ENCODE data around the gene PTEN.
"Not testable (repeated sequence)": the region's sequence is repeated elsewhere in the genome, so short reads cannot be mapped to it uniquely, and the experiment has no call there.

Gene PTEN

DNA sequence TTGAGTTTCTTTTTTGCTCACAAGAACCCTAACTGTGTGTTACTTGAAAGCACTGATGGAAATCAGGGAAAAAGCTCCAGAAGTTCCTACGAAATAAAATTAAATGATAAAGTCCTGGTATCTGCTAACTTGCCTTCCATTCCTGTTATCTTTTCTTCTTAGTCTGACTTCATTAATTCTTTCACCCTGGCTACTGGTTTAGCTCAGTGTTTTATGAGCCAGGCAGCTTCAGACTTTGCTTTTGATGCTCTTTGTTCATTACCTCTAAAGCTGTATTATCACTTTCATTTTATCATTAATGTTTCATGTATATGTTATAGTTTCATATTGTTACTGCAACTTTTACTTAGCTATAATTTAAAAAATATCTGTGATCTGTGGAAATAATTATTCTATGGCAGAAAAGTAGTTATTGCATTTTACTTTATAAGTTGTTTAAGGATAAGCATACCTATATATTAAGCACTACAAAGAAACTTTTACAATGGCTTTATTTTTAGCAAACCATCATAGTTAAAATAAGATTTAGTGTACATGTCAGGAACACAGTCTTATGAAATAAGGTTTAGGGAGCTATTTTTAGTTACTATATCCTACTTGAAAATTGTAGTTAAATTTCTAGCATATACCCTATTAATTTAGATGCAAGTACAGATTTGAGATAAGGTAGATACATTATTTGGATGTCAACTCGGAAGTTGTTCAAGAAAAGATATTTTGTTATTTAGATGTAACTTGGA, 19.3 kb downstream of the PTEN start:
- no peak for TF ChIP-seq POU2F2 (IDR thresholded peaks at IDR 0.05; ENCODE audit: low read depth, low read length)
- FAIRE-seq = no peak
- DNase-seq (ENCODE audit: insufficient read length, low spot score) = no peak

DNA sequence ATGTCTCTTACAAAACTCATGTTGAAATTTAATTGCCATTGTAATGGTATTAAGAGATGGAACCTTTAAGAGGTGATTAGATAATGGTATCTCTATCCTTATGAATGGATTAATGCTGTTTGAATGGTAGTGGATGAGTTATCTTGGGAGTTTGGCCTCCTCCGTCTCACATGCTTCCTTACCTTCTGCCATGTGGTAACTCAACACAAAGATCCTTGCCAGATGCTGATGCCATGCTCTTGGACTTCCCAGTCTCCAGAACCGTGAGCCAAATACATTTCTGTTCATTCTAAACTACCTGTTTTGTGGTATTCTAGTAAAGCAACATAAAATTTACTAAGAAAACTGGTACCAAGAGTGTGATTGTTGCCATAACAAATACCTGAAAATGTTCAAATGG, 23.2 kb downstream of the PTEN start:
- peak; percentile 54 for FAIRE-seq
- DNase-seq (ENCODE audit: insufficient read length, low spot score) = no peak
- TF ChIP-seq PAX5 (IDR thresholded peaks at IDR 0.05; ENCODE audit: insufficient read depth, low read length, severe bottlenecking) = no peak
- TF ChIP-seq SPI1 (IDR thresholded peaks at IDR 0.05; ENCODE audit: low read depth, low read length) = no peak

DNA sequence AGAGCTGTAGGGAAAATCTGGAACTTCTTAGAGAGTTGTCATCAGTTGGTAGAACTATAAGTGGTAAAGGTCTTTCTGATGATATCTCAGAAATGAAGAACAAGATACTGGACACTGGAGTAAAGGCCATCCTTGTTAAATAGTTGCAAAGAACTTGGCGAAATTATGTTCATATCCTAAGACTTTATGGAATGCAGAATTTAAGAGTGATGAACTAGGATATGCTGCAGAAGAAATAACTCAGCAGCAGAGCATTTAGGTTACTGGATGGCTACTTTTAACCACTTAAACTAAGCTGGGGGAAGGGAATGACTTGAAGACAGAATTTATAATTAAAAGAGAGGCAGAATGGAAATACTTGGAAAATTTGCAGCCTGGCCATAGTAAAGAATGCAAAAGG, 23.7 kb downstream of the PTEN start:
- TF ChIP-seq TAF1 (IDR thresholded peaks at IDR 0.05; ENCODE audit: low read depth, low read length) (no peak), POLR2A (IDR thresholded peaks at IDR 0.05; ENCODE audit: low read depth, low read length) (no peak), POU2F2 (IDR thresholded peaks at IDR 0.05; ENCODE audit: low read depth, low read length) (no peak), SPI1 (IDR thresholded peaks at IDR 0.05; ENCODE audit: low read depth, low read length) (no peak), POLR2AphosphoS5 (IDR thresholded peaks at IDR 0.05; ENCODE audit: low read depth, low read length) (no peak), PAX5 (IDR thresholded peaks at IDR 0.05; ENCODE audit: insufficient read depth, low read length, severe bottlenecking) (no peak)
- DNase-seq (ENCODE audit: insufficient read length, low spot score) = no peak
- no peak for FAIRE-seq

DNA sequence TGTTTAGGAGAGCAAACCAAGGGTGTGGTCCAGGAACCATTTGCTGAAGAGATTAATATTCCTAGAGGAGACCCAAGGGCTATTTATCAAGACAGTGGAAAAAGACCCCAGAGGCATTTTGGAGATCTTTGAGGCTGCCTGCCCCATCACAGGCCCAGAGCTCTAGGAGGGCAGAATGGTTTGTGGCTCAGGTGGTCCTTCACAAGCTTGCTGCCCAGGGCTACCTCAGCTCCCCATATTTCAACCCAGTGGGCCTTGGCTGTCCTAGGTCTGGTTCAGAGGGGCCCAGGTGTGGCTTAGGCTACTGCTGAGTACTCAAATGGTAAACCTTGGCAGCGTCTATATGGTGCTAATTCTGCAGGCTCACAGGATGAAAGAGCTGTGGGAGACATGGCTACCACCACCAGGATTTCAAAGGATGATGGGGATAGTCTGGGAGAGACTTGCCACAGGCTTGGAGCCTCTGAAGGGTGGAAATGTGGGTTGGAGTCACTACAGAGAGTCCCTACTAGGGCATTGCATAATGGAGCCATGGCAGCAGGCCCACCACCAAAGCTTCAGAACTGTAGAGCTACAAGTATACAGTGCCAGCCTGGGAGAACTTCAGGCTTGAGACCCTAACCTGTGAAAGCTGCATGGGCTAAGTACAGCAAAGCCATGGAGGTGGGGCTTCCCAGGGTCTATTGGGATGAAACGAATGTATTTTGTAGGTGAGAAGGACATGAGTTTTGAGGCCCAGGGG, 24.3 kb downstream of the PTEN start:
- DNase-seq (ENCODE audit: insufficient read length, low spot score) (no peak), FAIRE-seq (peak; percentile 20)

DNA sequence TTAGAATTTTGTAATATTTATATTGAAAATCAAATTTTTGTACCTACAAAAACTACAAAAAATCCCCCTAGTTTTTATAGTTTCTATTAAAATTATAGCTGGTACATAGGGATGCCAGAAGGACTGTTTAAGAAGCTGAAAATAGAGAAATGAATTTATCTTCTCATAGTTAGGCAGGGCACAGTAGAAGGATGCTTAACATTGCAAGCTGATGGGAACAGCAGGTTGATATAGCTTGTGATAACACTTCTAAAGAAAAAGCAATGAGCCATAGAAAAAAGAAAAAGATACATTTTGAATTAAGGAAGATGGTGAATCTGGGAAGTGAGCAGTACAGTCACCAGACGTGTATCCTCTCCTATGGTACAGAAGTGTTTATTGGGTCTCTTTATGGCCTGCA, 32.0 kb downstream of the PTEN start:
- DNase-seq (ENCODE audit: insufficient read length, low spot score) (no peak), FAIRE-seq (no peak)
- TF ChIP-seq TAF1 (IDR thresholded peaks at IDR 0.05; ENCODE audit: low read depth, low read length) (no peak), PAX5 (IDR thresholded peaks at IDR 0.05; ENCODE audit: insufficient read depth, low read length, severe bottlenecking) (no peak), SPI1 (IDR thresholded peaks at IDR 0.05; ENCODE audit: low read depth, low read length) (no peak), POLR2A (IDR thresholded peaks at IDR 0.05; ENCODE audit: low read depth, low read length) (no peak), POU2F2 (IDR thresholded peaks at IDR 0.05; ENCODE audit: low read depth, low read length) (no peak), POLR2AphosphoS5 (IDR thresholded peaks at IDR 0.05; ENCODE audit: low read depth, low read length) (no peak)

More for the DNA sequence above, 24.3 kb downstream of the PTEN start:
- TF ChIP-seq POLR2AphosphoS5 (IDR thresholded peaks at IDR 0.05; ENCODE audit: low read depth, low read length) = peak; percentile 15; the same call in 1 of the 2 replicates
- TF ChIP-seq POU2F2 (IDR thresholded peaks at IDR 0.05; ENCODE audit: low read depth, low read length) = no peak

DNA sequence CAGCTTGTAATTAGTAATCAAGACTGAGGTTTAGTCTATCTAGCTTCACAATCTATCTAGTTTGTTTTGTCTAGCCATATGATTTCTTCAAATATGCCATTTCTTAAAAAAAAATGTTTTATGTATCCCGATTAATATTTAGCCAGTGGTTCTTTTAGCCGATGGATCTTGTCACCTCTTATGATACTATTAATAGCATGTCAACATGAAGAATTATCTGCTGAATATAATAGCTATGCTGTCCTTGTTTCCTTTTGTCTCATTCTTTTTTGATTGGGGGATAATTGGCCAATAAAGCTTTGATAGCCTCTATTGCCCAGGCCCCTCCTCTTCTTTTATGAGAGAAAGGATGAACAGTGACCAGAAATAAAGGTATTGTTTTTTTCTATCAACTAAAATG, 32.8 kb downstream of the PTEN start:
- DNase-seq (ENCODE audit: insufficient read length, low spot score) (no peak), FAIRE-seq (no peak)
- TF ChIP-seq POU2F2 (IDR thresholded peaks at IDR 0.05; ENCODE audit: low read depth, low read length) (no peak), POLR2A (IDR thresholded peaks at IDR 0.05; ENCODE audit: low read depth, low read length) (no peak), PAX5 (IDR thresholded peaks at IDR 0.05; ENCODE audit: insufficient read depth, low read length, severe bottlenecking) (no peak), SPI1 (IDR thresholded peaks at IDR 0.05; ENCODE audit: low read depth, low read length) (no peak), POLR2AphosphoS5 (IDR thresholded peaks at IDR 0.05; ENCODE audit: low read depth, low read length) (no peak), TAF1 (IDR thresholded peaks at IDR 0.05; ENCODE audit: low read depth, low read length) (no peak)

DNA sequence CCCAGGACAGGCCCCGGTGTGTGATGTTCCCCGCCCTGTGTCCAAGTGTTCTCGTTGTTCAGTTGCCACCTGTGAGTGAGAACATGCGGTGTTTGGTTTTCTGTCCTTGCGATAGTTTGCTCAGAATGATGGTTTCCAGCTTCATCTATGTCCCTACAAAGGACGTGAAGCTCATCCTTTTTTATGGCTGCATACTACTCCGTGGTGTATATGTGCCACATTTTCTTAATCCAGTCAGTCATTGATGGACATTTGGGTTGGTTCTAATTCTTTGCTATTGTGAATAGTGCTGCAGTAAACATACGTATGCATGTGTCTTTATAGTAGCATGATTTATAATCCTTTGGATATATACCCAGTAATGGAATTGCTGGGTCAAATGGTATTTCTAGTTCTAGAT, 34.5 kb downstream of the PTEN start:
- not testable (repeated sequence) for DNase-seq (ENCODE audit: insufficient read length, low spot score); FAIRE-seq

DNA sequence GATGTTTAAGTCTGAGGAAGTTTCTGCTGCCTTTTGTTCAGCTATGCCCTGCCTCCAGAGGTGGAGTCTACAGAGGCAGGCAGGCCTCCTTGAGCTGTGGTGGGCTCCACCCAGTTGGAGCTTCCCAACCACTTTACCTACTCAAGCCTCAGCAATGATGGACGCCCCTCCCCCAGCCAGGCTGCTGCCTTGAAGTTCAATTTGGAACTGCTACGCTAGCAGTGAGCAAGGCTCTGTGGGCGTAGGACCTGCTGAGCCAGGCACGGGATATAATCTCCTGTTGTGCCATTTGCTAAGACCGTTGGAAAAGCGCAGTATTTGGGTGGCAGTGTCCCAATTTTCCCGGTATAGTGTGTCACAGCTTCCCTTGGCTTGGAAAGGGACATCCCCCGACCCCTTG, 40.0 kb downstream of the PTEN start:
- peak; percentile 28 for FAIRE-seq

DNA sequence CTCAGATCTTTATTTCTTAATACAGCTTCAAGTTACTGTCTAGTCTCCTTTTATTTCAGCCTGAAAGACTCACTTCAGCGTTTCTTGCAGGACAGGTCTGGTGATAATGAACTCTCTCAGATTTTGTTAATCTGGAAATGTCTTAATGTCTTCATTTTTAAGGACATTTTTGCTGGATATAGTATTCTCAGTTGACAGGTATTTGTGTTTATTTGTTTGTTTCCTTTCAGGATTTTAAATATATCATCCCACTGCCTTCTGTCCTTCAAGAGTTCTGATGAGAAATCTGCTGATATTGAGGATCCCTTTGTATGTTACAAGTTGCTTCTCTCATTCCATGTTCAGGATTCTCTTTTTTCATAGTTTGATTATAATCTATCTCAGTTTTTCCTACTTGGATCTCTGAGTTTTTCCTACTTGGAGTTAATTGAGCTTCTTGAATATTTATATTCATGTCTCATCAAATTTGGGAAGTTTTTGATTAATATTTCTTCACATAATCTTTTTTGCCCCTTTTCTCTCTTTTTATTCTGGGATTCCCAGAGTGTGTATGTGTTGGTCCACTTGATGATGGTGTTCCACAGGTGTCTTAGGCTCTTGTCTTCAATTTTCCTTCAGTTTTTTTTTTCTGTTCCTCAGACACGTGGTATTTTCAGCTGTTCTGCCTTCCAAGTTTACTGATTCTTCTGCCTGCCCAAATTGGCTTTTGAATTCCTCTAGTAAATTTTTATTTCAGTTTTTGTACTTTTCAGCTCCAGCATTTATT, 49.9 kb downstream of the PTEN start:
- DNase-seq (ENCODE audit: insufficient read length, low spot score) (no peak), FAIRE-seq (no peak)
- no peak for TF ChIP-seq SPI1 (IDR thresholded peaks at IDR 0.05; ENCODE audit: low read depth, low read length)
- no peak for TF ChIP-seq POLR2AphosphoS5 (IDR thresholded peaks at IDR 0.05; ENCODE audit: low read depth, low read length)
- TF ChIP-seq PAX5 (IDR thresholded peaks at IDR 0.05; ENCODE audit: insufficient read depth, low read length, severe bottlenecking) = no peak
- no peak for TF ChIP-seq POLR2A (IDR thresholded peaks at IDR 0.05; ENCODE audit: low read depth, low read length)
- TF ChIP-seq TAF1 (IDR thresholded peaks at IDR 0.05; ENCODE audit: low read depth, low read length) = no peak
- TF ChIP-seq POU2F2 (IDR thresholded peaks at IDR 0.05; ENCODE audit: low read depth, low read length) = no peak

More for the DNA sequence above, 40.0 kb downstream of the PTEN start:
- not testable (repeated sequence) for DNase-seq (ENCODE audit: insufficient read length, low spot score)

DNA sequence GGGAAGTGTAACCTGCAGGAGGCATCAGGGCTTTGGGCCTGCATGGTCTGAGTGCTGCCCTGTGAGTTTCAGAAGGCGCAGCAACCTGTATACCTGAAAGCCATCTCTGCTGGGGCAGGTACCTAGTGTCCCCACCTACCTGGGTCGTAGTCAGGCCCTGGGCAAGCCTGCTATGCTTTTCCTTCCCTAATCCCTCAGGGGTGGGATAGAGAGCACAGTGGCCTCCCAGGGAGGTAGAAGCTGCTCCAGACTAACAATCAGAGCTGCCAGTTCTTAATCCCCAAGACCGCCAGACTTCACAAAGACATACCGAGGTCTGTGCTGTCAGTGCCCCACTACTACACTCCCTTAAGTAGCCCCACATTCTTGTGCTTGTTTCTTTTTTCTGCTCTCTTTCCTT, 52.0 kb downstream of the PTEN start:
- no peak for TF ChIP-seq PAX5 (IDR thresholded peaks at IDR 0.05; ENCODE audit: insufficient read depth, low read length, severe bottlenecking)
- no peak for TF ChIP-seq POU2F2 (IDR thresholded peaks at IDR 0.05; ENCODE audit: low read depth, low read length)
- TF ChIP-seq POLR2A (IDR thresholded peaks at IDR 0.05; ENCODE audit: low read depth, low read length) = no peak
- no peak for TF ChIP-seq POLR2AphosphoS5 (IDR thresholded peaks at IDR 0.05; ENCODE audit: low read depth, low read length)
- no peak for TF ChIP-seq SPI1 (IDR thresholded peaks at IDR 0.05; ENCODE audit: low read depth, low read length)
- no peak for TF ChIP-seq TAF1 (IDR thresholded peaks at IDR 0.05; ENCODE audit: low read depth, low read length)
- no peak for DNase-seq (ENCODE audit: insufficient read length, low spot score)
- FAIRE-seq = peak; percentile 31
